HepG2 (cell line): ENCODE data around the gene KISS1R. TPM values are rescaled to one million over a fixed set of nuclear protein-coding genes. Genes with fewer than 3 reads are reported as not detected.
A peak's percentile ranks its signal among the peaks of the same experiment; 100 is the strongest.

Experiments
- ASH2L ChIP-seq: fragments of 300-600, 200-600 bp; sonication (generic); IDR thresholded peaks from 2 replicates; pipeline ENCODE4 v1.7.0; 2017; ENCODE audit warnings: low read depth, mild to moderate bottlenecking, moderate library complexity, mixed read lengths, low read length; ENCODE audit not compliant: insufficient read length
- CBFB ChIP-seq: sonication (generic); formaldehyde crosslinking; IDR thresholded peaks from 2 replicates; pipeline ENCODE4 v1.4.0; 2020; ENCODE audit warnings: missing genetic modification reagents
- CEBPB ChIP-seq: IDR thresholded peaks from 2 replicates; pipeline ENCODE4 v1.6.1; 2011; ENCODE audit warnings: low read depth, low read length, improper control_type of control experiment, borderline replicate concordance
- CHD4 ChIP-seq: fragments of 200-600 bp; sonication (generic); IDR thresholded peaks from 2 replicates; pipeline ENCODE4 v1.7.0; 2017; ENCODE audit warnings: mild to moderate bottlenecking, low read length, borderline replicate concordance
- ERF ChIP-seq: IDR thresholded peaks from 2 replicates; pipeline ENCODE4 v1.6.1; 2018; ENCODE audit warnings: missing biosample characterization, missing genetic modification reagents
- HNF4A ChIP-seq: sonication (generic); formaldehyde crosslinking; IDR thresholded peaks from 2 replicates; pipeline ENCODE4 v1.4.0; 2020; ENCODE audit warnings: missing genetic modification reagents
- HOXA5 ChIP-seq: sonication (generic); formaldehyde crosslinking; IDR thresholded peaks from 2 replicates; pipeline ENCODE4 v1.4.0; 2020; ENCODE audit warnings: missing genetic modification reagents
- KLF12 ChIP-seq: sonication (generic); formaldehyde crosslinking; IDR thresholded peaks from 2 replicates; pipeline ENCODE4 v1.4.0; 2020; ENCODE audit warnings: missing genetic modification reagents, borderline replicate concordance
- NR2F1 ChIP-seq, 2 experiments: fragments of 450-650 bp in 1 of 2; formaldehyde crosslinking in 1 of 2; IDR thresholded peaks; 2 replicates each; pipeline versions ENCODE4 v1.5.0 to v1.6.1; 2016 to 2020; ENCODE audit warnings: mild to moderate bottlenecking in 1 of 2, missing compliant biosample characterization in 1 of 2, missing genetic modification reagents in 1 of 2, moderate library complexity in 1 of 2
- NR2F6 ChIP-seq, 2 experiments: IDR thresholded peaks; 2 replicates each; pipeline ENCODE4 v1.6.1; 2016; ENCODE audit warnings: antibody characterized with exemption in 1 of 2, mild to moderate bottlenecking in 1 of 2
- NR3C1 ChIP-seq: sonication (generic); formaldehyde crosslinking; IDR thresholded peaks from 2 replicates; pipeline ENCODE4 v1.4.0; 2020; ENCODE audit warnings: missing genetic modification reagents
- NRL ChIP-seq: sonication (generic); formaldehyde crosslinking; IDR thresholded peaks from 2 replicates; pipeline ENCODE4 v1.5.0; 2020; ENCODE audit warnings: missing genetic modification reagents, mild to moderate bottlenecking, moderate library complexity, borderline replicate concordance
- PRMT3 ChIP-seq: sonication (generic); formaldehyde crosslinking; IDR thresholded peaks from 2 replicates; pipeline ENCODE4 v1.8.1; 2022; ENCODE audit warnings: low read depth, mild to moderate bottlenecking, moderate library complexity, missing genetic modification reagents, borderline replicate concordance
- SMYD3 ChIP-seq: sonication (generic); formaldehyde crosslinking; IDR thresholded peaks from 2 replicates; pipeline ENCODE4 v1.8.1; 2023; ENCODE audit warnings: mild to moderate bottlenecking, missing genetic modification reagents
- SRSF9 ChIP-seq: fragments of 200-400 bp; formaldehyde crosslinking; IDR thresholded peaks from 2 replicates; pipeline ENCODE4 v1.6.1; 2018; ENCODE audit warnings: borderline replicate concordance, mild to moderate bottlenecking, low read depth, low read length; ENCODE audit not compliant: insufficient read depth, poor library complexity, severe bottlenecking
- TERF1 ChIP-seq: sonication (generic); formaldehyde crosslinking; IDR thresholded peaks from 2 replicates; pipeline ENCODE4 v1.8.0; 2022; ENCODE audit warnings: mild to moderate bottlenecking, missing genetic modification reagents, moderate library complexity
- YEATS2 ChIP-seq: sonication (generic); formaldehyde crosslinking; IDR thresholded peaks from 2 replicates; pipeline ENCODE4 v1.4.0; 2020; ENCODE audit warnings: missing genetic modification reagents, borderline replicate concordance
- ZC3H4 ChIP-seq: sonication (generic); formaldehyde crosslinking; IDR thresholded peaks from 2 replicates; pipeline ENCODE4 v1.4.0; 2020; ENCODE audit warnings: missing genetic modification reagents, borderline replicate concordance
- ZNF251 ChIP-seq: sonication (generic); formaldehyde crosslinking; IDR thresholded peaks from 2 replicates; pipeline ENCODE4 v1.9.0; 2021; ENCODE audit warnings: mild to moderate bottlenecking, missing genetic modification reagents
- ZNF260 ChIP-seq: sonication (generic); formaldehyde crosslinking; IDR thresholded peaks from 2 replicates; pipeline ENCODE4 v1.4.0; 2020; ENCODE audit warnings: missing genetic modification reagents, low read depth, mild to moderate bottlenecking, borderline replicate concordance
- ZNF329 ChIP-seq: sonication (generic); formaldehyde crosslinking; IDR thresholded peaks from 2 replicates; pipeline ENCODE4 v1.9.0; 2021; ENCODE audit warnings: low read depth, mild to moderate bottlenecking, missing genetic modification reagents
- ZNF468 ChIP-seq: sonication (generic); formaldehyde crosslinking; IDR thresholded peaks from 2 replicates; pipeline ENCODE4 v1.8.0; 2022; ENCODE audit warnings: mild to moderate bottlenecking, moderate library complexity, missing genetic modification reagents
- ZNF556 ChIP-seq: sonication (generic); formaldehyde crosslinking; IDR thresholded peaks from 2 replicates; pipeline ENCODE4 v1.4.0; 2020; ENCODE audit warnings: mild to moderate bottlenecking, missing genetic modification reagents, borderline replicate concordance
- ZNF605 ChIP-seq: sonication (generic); formaldehyde crosslinking; IDR thresholded peaks from 2 replicates; pipeline ENCODE4 v1.8.0; 2022; ENCODE audit warnings: mild to moderate bottlenecking, missing genetic modification reagents
- ZNF703 ChIP-seq: sonication (generic); formaldehyde crosslinking; IDR thresholded peaks from 2 replicates; pipeline ENCODE4 v1.5.1; 2020; ENCODE audit warnings: missing genetic modification reagents, mild to moderate bottlenecking, moderate library complexity, borderline replicate concordance
- ZNF749 ChIP-seq: sonication (generic); formaldehyde crosslinking; IDR thresholded peaks from 2 replicates; pipeline ENCODE4 v1.8.0; 2022; ENCODE audit warnings: mild to moderate bottlenecking, missing genetic modification reagents, moderate library complexity, borderline replicate concordance
- ZSCAN22 ChIP-seq: sonication (generic); formaldehyde crosslinking; IDR thresholded peaks from 2 replicates; pipeline ENCODE4 v1.4.0; 2020; ENCODE audit warnings: mild to moderate bottlenecking, missing genetic modification reagents
- polyA plus RNA-seq, 8 experiments: library from polyadenylated mRNA; depleted of rRNA in 3 of 8; stranded (reverse) in 7 of 8; unstranded in 1 of 8; fragments of >200 nt; fragmentation: Illumina TruSeq in 4 of 8; extraction: Trizol in 4 of 8; gene quantifications; 2 replicates each; pipeline versions ENCODE4 v1.2.1 to v1.2.3, GENCODE V29; 2011 to 2016; ENCODE audit warnings: low read depth in 4 of 8, missing spikeins in 1 of 8, mixed read lengths in 1 of 8; ENCODE audit not compliant: insufficient read depth in 1 of 8
- total RNA-seq, 5 experiments: library from RNA; depleted of rRNA; stranded (reverse); fragments of >200 nt; fragmentation: Illumina TruSeq; extraction: Trizol; gene quantifications; 2 replicates each; pipeline ENCODE4 v1.2.3, GENCODE V29; 2016; ENCODE audit warnings: low read depth in 1 of 5
- TF ChIP-seq, protein P1 (sequence below): sonication (generic); formaldehyde crosslinking; conservative IDR thresholded peaks from 2 replicates; pipeline ENCODE4 v1.4.0; 2020; ENCODE audit warnings: mild to moderate bottlenecking, missing genetic modification reagents, moderate library complexity

Gene KISS1R
- total and polyA plus RNA-seq, 2 of the 13 experiments (the other 11 are each of a cell fraction or from before 2014, with no cell fraction given): 1.1 to 10.2 TPM

DNA sequence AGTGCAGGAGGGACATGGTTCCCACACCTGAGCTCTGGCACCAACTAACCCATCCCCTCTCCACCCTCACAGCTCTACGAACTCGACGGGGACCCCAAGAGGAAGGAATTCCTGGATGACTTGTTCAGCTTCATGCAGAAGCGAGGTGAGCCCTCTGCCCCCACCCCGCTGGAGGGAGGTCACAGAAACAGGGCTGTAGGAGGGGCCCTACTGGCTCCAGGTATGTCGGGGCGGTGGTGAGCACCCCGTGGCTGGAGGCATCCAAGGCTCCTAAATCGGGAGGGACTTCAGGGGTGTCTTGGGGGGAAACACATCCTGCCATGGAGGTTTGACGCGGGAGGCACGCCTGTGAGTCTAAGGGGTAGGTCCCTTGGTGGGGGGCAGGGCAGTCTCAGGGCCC, 42.9 kb downstream of the KISS1R start (continued):
- TF ChIP-seq ZSCAN22 (no peak), ZNF703 (CRISPR knock-in tag) (no peak; the same call in 1 of the 2 replicates), NR2F6 (IDR thresholded peaks at IDR 0.05) (no peak), NR2F6 (CRISPR knock-in tag; IDR thresholded peaks at IDR 0.05) (peak; percentile 30; the same call in 1 of the 2 replicates), HNF4A (CRISPR knock-in tag) (no peak), ZNF556 (CRISPR knock-in tag) (no peak), CBFB (CRISPR knock-in tag) (no peak), TERF1 (CRISPR knock-in tag) (no peak), NR2F1 (CRISPR knock-in tag; IDR thresholded peaks at IDR 0.05) (no peak), NRL (no peak), ZNF468 (CRISPR knock-in tag) (no peak), ZNF260 (no peak), NR3C1 (CRISPR knock-in tag) (no peak), PRMT3 (no peak), ZNF605 (CRISPR knock-in tag) (peak; percentile 25; the same call in 1 of the 2 replicates), CHD4 (0 out of 2 replicates have a peak, but pooled peaks have one; percentile 9), ASH2L (no peak), YEATS2 (CRISPR knock-in tag) (no peak), SRSF9 (no peak), CEBPB (no peak), ZNF251 (CRISPR knock-in tag) (no peak), ZNF749 (CRISPR knock-in tag) (no peak), ERF (CRISPR knock-in tag) (0 out of 2 replicates have a peak, but pooled peaks have one; percentile 22), ZC3H4 (no peak; the same call in 1 of the 2 replicates), ZNF329 (no peak), HOXA5 (CRISPR knock-in tag) (no peak), SMYD3 (CRISPR knock-in tag) (no peak), KLF12 (CRISPR knock-in tag) (no peak)
- TF ChIP-seq, protein P1, sequence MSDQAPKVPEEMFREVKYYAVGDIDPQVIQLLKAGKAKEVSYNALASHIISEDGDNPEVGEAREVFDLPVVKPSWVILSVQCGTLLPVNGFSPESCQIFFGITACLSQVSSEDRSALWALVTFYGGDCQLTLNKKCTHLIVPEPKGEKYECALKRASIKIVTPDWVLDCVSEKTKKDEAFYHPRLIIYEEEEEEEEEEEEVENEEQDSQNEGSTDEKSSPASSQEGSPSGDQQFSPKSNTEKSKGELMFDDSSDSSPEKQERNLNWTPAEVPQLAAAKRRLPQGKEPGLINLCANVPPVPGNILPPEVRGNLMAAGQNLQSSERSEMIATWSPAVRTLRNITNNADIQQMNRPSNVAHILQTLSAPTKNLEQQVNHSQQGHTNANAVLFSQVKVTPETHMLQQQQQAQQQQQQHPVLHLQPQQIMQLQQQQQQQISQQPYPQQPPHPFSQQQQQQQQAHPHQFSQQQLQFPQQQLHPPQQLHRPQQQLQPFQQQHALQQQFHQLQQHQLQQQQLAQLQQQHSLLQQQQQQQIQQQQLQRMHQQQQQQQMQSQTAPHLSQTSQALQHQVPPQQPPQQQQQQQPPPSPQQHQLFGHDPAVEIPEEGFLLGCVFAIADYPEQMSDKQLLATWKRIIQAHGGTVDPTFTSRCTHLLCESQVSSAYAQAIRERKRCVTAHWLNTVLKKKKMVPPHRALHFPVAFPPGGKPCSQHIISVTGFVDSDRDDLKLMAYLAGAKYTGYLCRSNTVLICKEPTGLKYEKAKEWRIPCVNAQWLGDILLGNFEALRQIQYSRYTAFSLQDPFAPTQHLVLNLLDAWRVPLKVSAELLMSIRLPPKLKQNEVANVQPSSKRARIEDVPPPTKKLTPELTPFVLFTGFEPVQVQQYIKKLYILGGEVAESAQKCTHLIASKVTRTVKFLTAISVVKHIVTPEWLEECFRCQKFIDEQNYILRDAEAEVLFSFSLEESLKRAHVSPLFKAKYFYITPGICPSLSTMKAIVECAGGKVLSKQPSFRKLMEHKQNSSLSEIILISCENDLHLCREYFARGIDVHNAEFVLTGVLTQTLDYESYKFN (CRISPR knock-in tag): no peak
